CD4-positive, alpha-beta memory T cell (primary cell): ENCODE results near the gene MORC4. TPM values are rescaled to one million over a fixed set of nuclear protein-coding genes. Genes with fewer than 3 reads are reported as not detected.
"Not testable (repeated sequence)": the region's sequence is repeated elsewhere in the genome, so short reads cannot be mapped to it uniquely, and the experiment has no call there.

Source experiments
- CTCF ChIA-PET: fragments of 350-600 bp; sonication (Branson Sonifier 250); formaldehyde crosslinking; loops from one replicate; lab custom pipeline; 2021; ENCODE audit warnings: inconsistent platforms; ENCODE audit not compliant: partially characterized antibody; lab: Charles Lee
- POLR2A ChIA-PET: fragments of 350-600 bp; sonication (Branson Sonifier 250); formaldehyde crosslinking; loops from one replicate; lab custom pipeline; 2021; ENCODE audit not compliant: partially characterized antibody; lab: Charles Lee
- DNase-seq, 5 donors: peaks; one replicate each; pipeline versions ENCODE4 v3.0.0 to v3.0.0-alpha.2; 2020 to 2022; ENCODE audit warnings: mixed read lengths in 1 of 5
- H3K27ac ChIP-seq: one replicate; pipeline ENCODE4 v1.7.0; 2013; ENCODE audit warnings: low read depth, low read length
- H3K27me3 ChIP-seq: 2 replicates; pipeline ENCODE4 v1.7.0; 2013; ENCODE audit warnings: mild to moderate bottlenecking, low read length, moderate library complexity; ENCODE audit not compliant: insufficient read depth
- H3K36me3 ChIP-seq: 2 replicates; pipeline ENCODE4 v1.7.0; 2013; ENCODE audit warnings: mild to moderate bottlenecking, low read length, moderate library complexity; ENCODE audit not compliant: insufficient read depth
- H3K4me1 ChIP-seq: 2 replicates; pipeline ENCODE4 v1.7.0; 2013; ENCODE audit warnings: mild to moderate bottlenecking, low read length, moderate library complexity; ENCODE audit not compliant: insufficient read depth
- H3K4me3 ChIP-seq, 2 donors: one replicate each; pipeline ENCODE4 v1.7.0; 2013; ENCODE audit warnings: low read length in 2 of 2, mild to moderate bottlenecking in 1 of 2
- H3K9me3 ChIP-seq, 2 donors: one replicate each; pipeline ENCODE4 v1.7.0; 2013; ENCODE audit warnings: low read length in 2 of 2, control low read depth in 1 of 2; ENCODE audit not compliant: control insufficient read depth in 1 of 2
- H3K27ac Mint-ChIP-seq, 7 donors: one replicate each; pipeline ENCODE4 v1.8.0; 2020 to 2021; ENCODE audit warnings: mixed read lengths in 7 of 7, mild to moderate bottlenecking in 6 of 7, inconsistent platforms in 3 of 7, moderate library complexity in 3 of 7
- H3K27me3 Mint-ChIP-seq, 2 donors: one replicate each; pipeline ENCODE4 v1.8.0; 2020 to 2021; ENCODE audit warnings: mixed read lengths in 2 of 2
- H3K36me3 Mint-ChIP-seq, 2 donors: one replicate each; pipeline ENCODE4 v1.8.0; 2020 to 2021; ENCODE audit warnings: mixed read lengths in 2 of 2, inconsistent platforms in 1 of 2, mild to moderate bottlenecking in 1 of 2
- H3K4me1 Mint-ChIP-seq, 4 donors: one replicate each; pipeline ENCODE4 v1.8.0; 2020 to 2021; ENCODE audit warnings: mixed read lengths in 4 of 4, mild to moderate bottlenecking in 1 of 4
- H3K4me3 Mint-ChIP-seq, 8 donors: one replicate each; pipeline ENCODE4 v1.8.0; 2020 to 2021; ENCODE audit warnings: mixed read lengths in 8 of 8, mild to moderate bottlenecking in 7 of 8, moderate library complexity in 6 of 8, inconsistent platforms in 3 of 8
- H3K9me3 Mint-ChIP-seq, 8 donors: one replicate each; pipeline ENCODE4 v1.8.0; 2020 to 2021; ENCODE audit warnings: mixed read lengths in 8 of 8, mild to moderate bottlenecking in 5 of 8, inconsistent platforms in 3 of 8, moderate library complexity in 1 of 8
- intact Hi-C: fragments of 100-400 bp; cut with micrococcal nuclease; formaldehyde crosslinking; loops from one replicate; pipeline ENCODE4 v1.15.1; 2023
- polyA plus RNA-seq, 2 donors: library from polyadenylated mRNA; unstranded; fragments of 300-500 nt; fragmentation: Illumina TruSeq; gene quantifications; one replicate each; pipeline ENCODE4 v1.2.3, GENCODE V29; 2021
- total RNA-seq, 2 experiments: library from RNA; stranded (reverse); gene quantifications; one replicate each; pipeline ENCODE4 v1.2.3, GENCODE V29; 2021

MORC4 gene
- total and polyA plus RNA-seq, 4 experiments from 2014 or later: 7.9 to 12.6 (median 11.5) TPM

DNA sequence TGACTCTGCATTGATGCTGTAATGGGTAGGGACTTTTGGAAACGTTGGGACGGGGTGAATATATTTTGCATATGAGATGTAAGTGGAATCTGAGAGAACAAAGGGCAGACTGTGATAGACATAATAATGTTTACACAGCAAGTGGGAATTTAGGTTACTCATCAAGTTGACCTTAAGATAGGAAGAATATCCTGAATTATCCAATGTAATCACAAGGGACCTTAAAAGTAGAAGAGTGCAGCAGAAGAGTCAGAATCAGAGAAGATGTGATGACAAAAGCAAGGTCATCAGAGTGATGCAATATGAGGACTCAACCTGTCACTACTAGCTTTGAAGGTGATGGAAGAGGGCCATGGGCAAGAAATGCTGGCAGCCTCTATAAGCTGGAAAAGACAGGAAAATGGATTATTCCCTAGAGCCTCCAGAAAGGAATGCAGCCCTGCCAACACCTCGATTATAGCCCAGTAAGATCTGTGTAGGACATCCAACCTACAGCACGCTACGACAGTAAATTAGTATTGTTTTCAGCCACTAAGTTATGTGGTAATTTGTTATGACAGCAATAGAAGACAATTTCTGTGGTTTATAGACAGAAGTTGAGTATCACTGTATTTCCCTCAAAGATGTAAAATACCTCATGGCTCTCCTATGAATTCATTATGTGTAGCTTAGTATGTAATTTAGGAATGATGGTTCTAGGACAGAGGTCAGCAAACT, 26.4 kb downstream of the MORC4 start:
- CTCF ChIA-PET: no interaction called here
- no peak overlapping the region for H3K4me3 ChIP-seq
- DNase-seq: no peak
- peaks cover 0 to 2% (median 0%) of the 10 kb centered on the region in 8 donors for H3K9me3 Mint-ChIP-seq
- H3K27ac ChIP-seq: no peak overlapping the region
- H3K9me3 ChIP-seq: no peaks in the 10 kb centered on the region
- intact Hi-C loops: no loop called here
- no peaks in the 10 kb centered on the region for H3K27me3 Mint-ChIP-seq
- no peak overlapping the region for H3K27ac Mint-ChIP-seq
- peaks cover 12 to 14% of the 10 kb centered on the region in 2 donors for H3K36me3 Mint-ChIP-seq
- H3K4me3 Mint-ChIP-seq: no peak overlapping the region
- POLR2A ChIA-PET: no interaction called here
- no peaks in the 10 kb centered on the region for H3K4me1 Mint-ChIP-seq
- no peaks in the 10 kb centered on the region for H3K27me3 ChIP-seq
- H3K36me3 ChIP-seq: no peaks in the 10 kb centered on the region
- no peaks in the 10 kb centered on the region for H3K4me1 ChIP-seq

DNA sequence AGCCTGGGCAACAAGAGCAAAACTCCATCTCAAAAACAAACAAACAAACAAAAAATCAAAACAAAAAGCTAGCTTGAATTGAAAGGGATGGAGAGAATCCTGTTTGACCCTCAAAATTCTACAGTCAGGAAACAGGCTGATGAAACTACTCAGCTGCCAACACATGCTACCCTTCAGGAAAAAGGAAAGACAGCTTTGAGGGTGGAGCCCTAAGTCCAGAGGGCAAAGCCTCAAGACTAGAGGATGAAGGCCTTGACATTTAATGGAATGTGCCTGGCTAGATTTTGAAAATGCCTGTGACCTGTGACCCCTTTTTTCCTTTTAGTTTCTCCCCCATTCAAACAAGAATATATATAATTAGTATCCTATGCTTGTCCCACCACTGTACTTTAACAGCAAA, 27.1 kb downstream of the MORC4 start:
- ChIA-PET POLR2A (no interaction called here), CTCF (no interaction called here)
- H3K27ac ChIP-seq: no peak overlapping the region
- no peaks in the 10 kb centered on the region for H3K27me3 ChIP-seq
- no peaks in the 10 kb centered on the region for H3K9me3 ChIP-seq
- no peaks in the 10 kb centered on the region for H3K36me3 ChIP-seq
- H3K4me3 ChIP-seq: no peak overlapping the region
- Mint-ChIP-seq H3K4me1 (no peaks in the 10 kb centered on the region), H3K27ac (no peak overlapping the region), H3K27me3 (no peaks in the 10 kb centered on the region), H3K4me3 (no peak overlapping the region), H3K9me3 (peaks cover 0 to 4% (median 0%) of the 10 kb centered on the region in 8 donors), H3K36me3 (peaks cover 12 to 14% of the 10 kb centered on the region in 2 donors)
- intact Hi-C loops: no loop called here
- DNase-seq: no peak
- H3K4me1 ChIP-seq: no peaks in the 10 kb centered on the region

DNA sequence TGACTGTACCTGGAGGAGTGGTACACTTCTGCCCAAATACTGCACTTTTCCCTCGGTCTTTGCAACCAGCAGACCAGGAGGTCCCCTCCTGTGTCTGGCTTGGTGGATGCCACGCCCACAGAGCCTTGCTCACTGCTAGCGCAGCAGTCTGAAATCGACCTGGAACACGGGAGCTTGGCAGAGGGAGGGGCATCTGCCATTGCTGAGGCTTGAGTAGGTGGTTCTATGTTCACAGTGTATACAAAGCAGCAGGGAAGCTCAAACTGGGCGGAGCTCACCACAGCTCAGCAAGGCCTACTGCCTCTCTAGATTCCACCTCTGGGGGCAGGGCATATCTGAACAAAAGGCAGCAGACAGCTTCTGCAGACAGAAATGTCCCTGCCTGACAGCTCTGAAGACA, 33.5 kb downstream of the MORC4 start:
- peak overlapping the region in 1 of 8 donors; percentile 6 for H3K4me3 Mint-ChIP-seq
- H3K36me3 ChIP-seq, H3K4me1 Mint-ChIP-seq, POLR2A ChIA-PET, H3K4me3 ChIP-seq, H3K27ac Mint-ChIP-seq, H3K27me3 Mint-ChIP-seq, H3K9me3 Mint-ChIP-seq, H3K4me1 ChIP-seq, H3K27me3 ChIP-seq, H3K27ac ChIP-seq, CTCF ChIA-PET, intact Hi-C loops, H3K9me3 ChIP-seq: not testable (repeated sequence)
- DNase-seq: peak in 1 of 5 donors; percentile 3
- H3K36me3 Mint-ChIP-seq: peaks cover 15 to 19% of the 10 kb centered on the region in 2 donors

DNA sequence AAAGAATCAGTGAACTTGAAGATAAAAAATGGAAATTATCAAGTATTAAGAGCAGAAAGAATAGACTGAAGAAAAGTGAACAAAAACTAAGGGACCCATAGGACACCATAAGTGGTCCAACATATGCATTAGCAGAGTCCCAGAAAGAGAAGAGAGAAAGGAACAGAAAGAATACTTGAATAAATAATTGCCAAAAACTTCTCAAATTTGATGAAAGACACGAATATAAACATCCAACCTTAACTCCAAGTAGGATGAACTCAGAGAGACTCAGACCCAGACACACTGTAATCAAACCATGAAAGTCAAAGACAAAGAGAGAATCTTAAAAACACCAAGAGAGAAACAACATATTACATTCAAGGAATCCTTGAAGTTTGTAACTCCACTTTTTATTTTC, 35.7 kb downstream of the MORC4 start:
- Histone ChIP-seq H3K27me3 (no peaks in the 10 kb centered on the region), H3K4me3 (no peak overlapping the region), H3K4me1 (no peaks in the 10 kb centered on the region), H3K27ac (no peak overlapping the region), H3K36me3 (no peaks in the 10 kb centered on the region), H3K9me3 (no peaks in the 10 kb centered on the region)
- Mint-ChIP-seq H3K27me3 (no peaks in the 10 kb centered on the region), H3K4me1 (peaks cover 0 to 2% (median 0%) of the 10 kb centered on the region in 4 donors), H3K27ac (peak overlapping the region in 1 of 7 donors; percentile 86), H3K36me3 (peaks cover 14 to 20% of the 10 kb centered on the region in 2 donors), H3K9me3 (peaks cover 0 to 4% (median 0%) of the 10 kb centered on the region in 8 donors), H3K4me3 (no peak overlapping the region)
- no peak for DNase-seq
- intact Hi-C loops: no loop called here
- CTCF ChIA-PET: no interaction called here
- POLR2A ChIA-PET: no interaction called here

DNA sequence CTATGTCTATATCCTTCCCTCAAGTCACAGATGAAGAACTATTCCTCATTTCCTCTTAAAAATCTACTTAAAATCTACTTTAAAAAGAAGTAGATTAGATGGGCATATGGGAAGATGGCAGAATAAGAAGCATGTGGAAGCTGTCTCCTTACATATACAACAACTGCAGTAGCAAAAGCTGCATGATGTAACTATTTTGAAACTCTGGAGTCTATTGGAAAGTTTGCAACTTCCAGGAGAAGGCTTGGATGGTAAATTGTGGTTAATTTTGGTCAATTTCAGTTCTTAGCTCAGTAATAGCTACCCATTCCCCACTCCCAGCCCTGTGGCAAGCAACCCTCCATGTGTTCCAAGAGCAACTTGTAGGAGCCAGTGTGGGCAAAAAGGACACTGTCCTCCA, 36.9 kb downstream of the MORC4 start:
- Mint-ChIP-seq H3K9me3 (peaks cover 0 to 1% (median 0%) of the 10 kb centered on the region in 8 donors), H3K4me1 (peaks cover 0 to 2% (median 0%) of the 10 kb centered on the region in 4 donors), H3K4me3 (no peak overlapping the region), H3K36me3 (peaks cover 8 to 15% of the 10 kb centered on the region in 2 donors), H3K27me3 (no peaks in the 10 kb centered on the region), H3K27ac (no peak overlapping the region)
- Histone ChIP-seq H3K27ac (no peak overlapping the region), H3K9me3 (no peaks in the 10 kb centered on the region), H3K4me1 (no peaks in the 10 kb centered on the region), H3K36me3 (no peaks in the 10 kb centered on the region), H3K4me3 (no peak overlapping the region), H3K27me3 (no peaks in the 10 kb centered on the region)
- intact Hi-C loops: no loop called here
- ChIA-PET CTCF (interaction anchor here (1.0 to 1.6 kb wide), 2 partner anchors 10 to 36 kb away, joined by 3 to 4 read pairs; no protein-coding TSS in a partner anchor), POLR2A (no interaction called here)
- DNase-seq: no peak

DNA sequence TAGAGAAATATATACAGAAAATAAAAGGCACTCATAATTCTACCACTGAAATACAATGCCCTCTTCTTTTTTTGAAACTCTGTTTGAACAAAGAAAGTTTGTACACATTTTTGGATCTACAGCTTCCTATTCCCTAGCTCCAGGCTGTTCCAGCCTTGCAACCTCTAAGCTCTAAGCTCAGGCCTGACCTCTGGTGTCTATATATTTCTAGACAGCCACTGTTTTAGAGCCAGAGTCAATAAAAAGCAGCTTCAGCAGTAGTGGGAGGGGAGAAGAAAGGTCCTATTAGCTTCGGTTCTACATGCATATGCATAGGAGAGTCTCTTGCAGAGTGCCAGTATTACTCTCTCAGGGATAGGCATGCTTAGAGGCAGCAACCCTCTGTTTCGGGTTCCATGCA, 40.1 kb downstream of the MORC4 start:
- Mint-ChIP-seq H3K4me3 (no peak overlapping the region), H3K36me3 (peaks cover 4 to 27% of the 10 kb centered on the region in 2 donors), H3K9me3 (no peaks in the 10 kb centered on the region), H3K27me3 (no peaks in the 10 kb centered on the region), H3K4me1 (no peaks in the 10 kb centered on the region), H3K27ac (no peak overlapping the region)
- Histone ChIP-seq H3K4me1 (no peaks in the 10 kb centered on the region), H3K9me3 (no peaks in the 10 kb centered on the region), H3K4me3 (no peak overlapping the region), H3K27ac (no peak overlapping the region), H3K27me3 (no peaks in the 10 kb centered on the region), H3K36me3 (no peaks in the 10 kb centered on the region)
- CTCF ChIA-PET: interaction anchor here (1.7 to 1.9 kb wide), 2 partner anchors 62 to 66 kb away, joined by 6 to 24 read pairs; no protein-coding TSS in a partner anchor
- no peak for DNase-seq
- intact Hi-C loops: no loop called here
- POLR2A ChIA-PET: no interaction called here

DNA sequence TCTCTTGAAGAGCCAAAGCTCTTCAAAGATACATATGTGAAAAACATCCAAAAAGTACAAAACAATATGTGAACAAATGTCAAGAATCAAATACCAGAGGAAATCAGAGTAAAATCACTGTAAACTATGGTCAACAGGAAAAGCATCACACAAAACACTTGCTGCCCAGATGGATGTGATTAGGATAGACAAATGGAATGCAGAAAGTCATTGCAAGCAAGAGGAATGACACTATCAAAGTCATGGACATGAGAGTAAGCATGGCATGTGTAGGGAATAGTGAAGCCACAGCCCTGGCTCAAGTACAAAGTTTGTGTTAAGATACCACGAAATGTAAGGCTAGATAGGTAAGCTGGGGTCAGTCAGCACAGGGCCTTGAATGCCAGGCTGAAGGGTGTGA, 42.2 kb downstream of the MORC4 start:
- Histone ChIP-seq H3K27ac (no peak overlapping the region), H3K9me3 (no peaks in the 10 kb centered on the region), H3K27me3 (no peaks in the 10 kb centered on the region), H3K4me3 (no peak overlapping the region), H3K36me3 (no peaks in the 10 kb centered on the region), H3K4me1 (no peaks in the 10 kb centered on the region)
- Mint-ChIP-seq H3K4me3 (no peak overlapping the region), H3K4me1 (no peaks in the 10 kb centered on the region), H3K27ac (no peak overlapping the region), H3K36me3 (peaks cover 0 to 35% of the 10 kb centered on the region in 2 donors), H3K27me3 (no peaks in the 10 kb centered on the region), H3K9me3 (no peaks in the 10 kb centered on the region)
- CTCF ChIA-PET: interaction anchor here (1.3 kb wide), 1 partner anchor 66 kb away, joined by 4 read pairs; no protein-coding TSS in a partner anchor
- intact Hi-C loops: no loop called here
- DNase-seq: no peak
- POLR2A ChIA-PET: no interaction called here
